ENCODE measurements around the gene RNF167. TPM values are rescaled to one million over a fixed set of nuclear protein-coding genes. Genes with fewer than 3 reads are reported as not detected.

Gene RNF167
- total RNA-seq, 2 donors from 2014 or later: 176 to 201 TPM

DNA sequence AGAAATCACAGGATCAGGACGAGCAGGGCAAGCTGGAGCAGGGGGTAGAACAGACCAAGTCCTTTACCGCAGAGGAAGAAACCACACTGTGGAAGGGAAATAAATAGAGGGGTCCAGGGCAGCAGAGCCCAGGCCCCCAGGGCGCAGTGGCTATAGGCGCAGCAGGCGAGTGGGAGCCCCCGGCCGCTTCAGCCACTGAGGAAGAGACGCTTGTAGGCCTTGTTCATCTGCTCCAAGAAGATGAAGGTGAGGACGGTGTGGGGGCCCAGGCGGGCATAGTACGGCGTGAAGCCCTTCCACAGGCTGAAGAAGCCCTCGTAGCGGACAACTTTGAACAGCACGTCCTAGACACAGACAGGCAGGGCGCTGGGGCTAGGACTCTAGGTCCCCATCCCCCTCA is 2.5 kb upstream of the RNF167 start:
- ATAC-seq (replicated peaks in 1 of 2) (no peak), DNase-seq (no peak)
- no peaks in the 10 kb centered on the region for H3K9me3 Mint-ChIP-seq
- H3K4me1 Mint-ChIP-seq (ENCODE audit: low read depth): peaks cover 38% of the 10 kb centered on the region
- peaks cover 14 to 31% of the 10 kb centered on the region in 2 donors for H3K36me3 Mint-ChIP-seq (ENCODE audit: insufficient read depth in 2 of 2)
- H3K27me3 Mint-ChIP-seq (ENCODE audit: low read depth): no peaks in the 10 kb centered on the region
- H3K4me3 Mint-ChIP-seq: peak overlapping the region in 1 of 2 donors; percentile 98
- no peak overlapping the region for H3K27ac Mint-ChIP-seq

DNA sequence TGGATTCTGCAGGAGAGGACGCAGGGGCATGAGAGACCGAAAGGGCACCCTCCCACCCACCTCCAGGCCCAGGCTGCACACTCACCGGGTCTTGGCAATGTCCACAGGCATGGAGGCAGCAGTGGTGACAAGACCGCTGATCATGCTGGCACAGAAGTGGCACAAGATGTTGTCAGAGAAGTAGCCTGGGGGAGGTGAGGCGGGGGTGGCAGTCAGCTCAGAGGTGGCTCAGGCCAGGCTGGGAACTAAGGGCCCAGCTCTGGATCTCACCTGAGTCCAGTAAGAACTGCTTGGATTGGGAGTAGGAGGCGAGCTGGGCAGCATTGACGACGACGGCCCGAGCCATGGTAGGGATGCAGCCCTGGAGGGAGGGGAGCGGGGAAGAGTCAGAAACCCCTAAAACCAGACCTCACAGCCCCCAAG is 2.0 kb upstream of the RNF167 start:
- peaks cover 43% of the 10 kb centered on the region for H3K4me1 Mint-ChIP-seq (ENCODE audit: low read depth)
- no peaks in the 10 kb centered on the region for H3K9me3 Mint-ChIP-seq
- H3K27ac Mint-ChIP-seq: peak overlapping the region; percentile 77
- H3K4me3 Mint-ChIP-seq: peak overlapping the region; percentile 93 to 98
- no peak for ATAC-seq (replicated peaks in 1 of 2)
- H3K36me3 Mint-ChIP-seq (ENCODE audit: insufficient read depth in 2 of 2): peaks cover 17 to 33% of the 10 kb centered on the region in 2 donors
- DNase-seq: no peak
- no peaks in the 10 kb centered on the region for H3K27me3 Mint-ChIP-seq (ENCODE audit: low read depth)

DNA sequence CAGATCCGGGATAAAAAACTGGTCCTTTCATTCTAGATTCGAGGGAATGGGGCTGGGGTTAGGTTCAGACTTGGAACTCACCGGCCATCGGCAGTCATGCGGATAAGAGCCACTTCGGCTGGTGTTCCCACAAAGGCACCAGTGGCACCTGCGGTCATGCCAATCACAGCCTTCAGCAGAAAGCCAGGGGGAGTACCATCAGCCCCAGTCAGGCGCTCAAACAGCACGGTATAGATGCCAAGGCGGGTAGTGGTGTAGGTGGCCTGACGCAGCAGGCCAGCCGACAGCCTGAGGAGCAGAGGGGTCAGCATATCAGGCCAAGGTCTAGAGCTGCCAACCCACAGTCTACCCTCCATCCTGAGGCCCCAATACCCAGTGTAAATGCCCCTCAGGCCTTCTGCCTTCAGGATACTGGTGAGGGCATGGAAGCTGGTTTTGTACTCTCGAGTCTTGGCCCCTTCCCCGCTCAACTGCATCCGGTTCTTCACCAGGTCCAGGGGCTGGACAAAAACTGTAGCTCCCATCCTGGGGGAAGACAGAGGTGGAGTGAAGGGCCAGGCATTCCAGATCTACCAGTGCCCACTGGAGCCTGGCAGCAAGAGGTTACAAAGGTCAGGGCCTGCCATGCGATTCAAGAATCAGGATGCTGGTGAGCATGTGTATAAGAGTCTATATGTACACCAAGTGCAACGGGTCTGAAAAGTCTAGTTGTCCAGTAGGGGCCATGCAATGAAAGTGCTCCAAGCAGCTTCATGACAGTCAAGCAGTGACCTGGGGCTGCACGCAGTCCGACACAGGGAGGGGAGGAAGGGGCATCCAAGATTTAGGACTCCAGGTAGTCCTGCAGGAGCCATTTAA is 1.2 kb upstream of the RNF167 start:
- Mint-ChIP-seq H3K4me1 (ENCODE audit: low read depth) (peaks cover 51% of the 10 kb centered on the region), H3K4me3 (peak overlapping the region; percentile 93 to 98), H3K9me3 (no peaks in the 10 kb centered on the region), H3K36me3 (ENCODE audit: insufficient read depth in 2 of 2) (peaks cover 19 to 40% of the 10 kb centered on the region in 2 donors), H3K27ac (peak overlapping the region; percentile 77), H3K27me3 (ENCODE audit: low read depth) (no peaks in the 10 kb centered on the region)
- ATAC-seq (replicated peaks in 1 of 2) (no peak), DNase-seq (no peak)

DNA sequence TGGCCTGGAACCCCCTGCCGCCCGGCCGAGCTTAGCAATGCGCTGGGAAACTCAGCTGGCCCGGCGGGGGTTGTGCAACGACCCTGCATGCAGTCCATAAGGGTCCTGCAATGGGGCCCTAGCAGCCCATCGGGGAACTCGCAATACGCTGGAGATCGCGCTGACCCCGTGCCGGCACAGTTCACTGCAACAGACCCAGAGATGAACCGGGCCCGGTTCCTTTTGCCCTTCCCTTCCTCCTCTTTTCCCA is 597 bp upstream of the RNF167 start:
- H3K27ac Mint-ChIP-seq: no peak overlapping the region
- peak in 1 of 2 donors; percentile 3 for ATAC-seq (replicated peaks in 1 of 2)
- H3K4me3 Mint-ChIP-seq: peak overlapping the region; percentile 93 to 98
- H3K9me3 Mint-ChIP-seq: no peaks in the 10 kb centered on the region
- peaks cover 51% of the 10 kb centered on the region for H3K4me1 Mint-ChIP-seq (ENCODE audit: low read depth)
- peaks cover 24 to 46% of the 10 kb centered on the region in 2 donors for H3K36me3 Mint-ChIP-seq (ENCODE audit: insufficient read depth in 2 of 2)
- no peaks in the 10 kb centered on the region for H3K27me3 Mint-ChIP-seq (ENCODE audit: low read depth)
- no peak for DNase-seq

DNA sequence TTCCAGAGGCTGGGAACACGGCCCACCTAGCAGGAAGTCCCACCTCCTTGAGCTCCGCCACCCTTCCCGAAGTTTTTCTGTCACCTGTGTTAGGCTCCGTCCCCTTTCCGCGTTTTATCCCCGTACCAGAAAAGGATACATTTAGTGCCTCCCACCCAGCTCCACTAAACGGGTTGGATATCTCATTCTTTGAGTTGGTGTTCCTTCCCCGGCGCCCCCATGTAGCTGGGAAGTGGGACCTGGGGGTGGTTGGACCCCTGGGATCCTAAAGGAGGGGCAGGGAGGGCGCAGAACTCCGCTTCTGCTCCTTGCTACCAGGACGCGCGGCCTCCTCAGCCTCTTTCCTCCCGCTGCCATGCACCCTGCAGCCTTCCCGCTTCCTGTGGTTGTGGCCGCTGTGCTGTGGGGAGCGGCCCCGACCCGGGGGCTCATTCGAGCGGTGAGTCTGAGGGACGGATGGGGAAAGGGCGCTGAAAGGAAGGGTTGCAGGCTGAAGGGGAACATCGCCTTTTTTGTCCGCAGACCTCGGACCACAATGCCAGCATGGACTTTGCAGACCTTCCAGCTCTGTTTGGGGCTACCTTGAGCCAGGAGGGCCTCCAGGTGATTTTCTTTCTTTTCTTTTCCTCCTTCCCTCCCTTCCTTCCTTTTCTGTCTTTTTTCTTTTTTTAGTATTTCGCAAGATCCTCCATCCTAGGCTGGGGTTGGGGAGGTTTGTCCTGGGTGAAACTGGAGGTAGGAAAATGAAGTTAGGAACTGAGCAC is 669 bp downstream of the RNF167 start:
- H3K36me3 Mint-ChIP-seq (ENCODE audit: insufficient read depth in 2 of 2): peaks cover 31 to 56% of the 10 kb centered on the region in 2 donors
- peak in 1 of 2 donors; percentile 5 for ATAC-seq (replicated peaks in 1 of 2)
- H3K4me1 Mint-ChIP-seq (ENCODE audit: low read depth): peaks cover 61% of the 10 kb centered on the region
- no peaks in the 10 kb centered on the region for H3K27me3 Mint-ChIP-seq (ENCODE audit: low read depth)
- H3K27ac Mint-ChIP-seq: peak overlapping the region; percentile 99
- DNase-seq: peak; percentile 60 to 69
- H3K4me3 Mint-ChIP-seq: peak overlapping the region; percentile 93 to 98
- no peaks in the 10 kb centered on the region for H3K9me3 Mint-ChIP-seq

DNA sequence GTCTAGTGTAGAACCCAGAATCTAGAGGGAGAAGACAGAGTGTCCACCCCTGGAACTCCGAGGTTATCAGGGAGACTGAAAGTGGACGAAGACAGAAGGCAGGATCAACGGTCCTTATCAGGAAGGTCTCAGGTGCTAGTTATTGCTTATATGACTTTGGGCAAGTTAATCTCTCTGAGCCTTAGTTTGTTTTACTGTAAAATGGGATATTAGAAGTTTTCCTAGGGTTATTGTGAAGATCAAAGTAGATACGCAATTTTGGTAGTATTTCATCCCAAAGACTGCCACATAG is 1.2 kb downstream of the RNF167 start:
- DNase-seq (no peak), ATAC-seq (replicated peaks in 1 of 2) (no peak)
- Mint-ChIP-seq H3K27ac (peak overlapping the region; percentile 99), H3K9me3 (no peaks in the 10 kb centered on the region), H3K4me3 (peak overlapping the region; percentile 93 to 98), H3K36me3 (ENCODE audit: insufficient read depth in 2 of 2) (peaks cover 34 to 57% of the 10 kb centered on the region in 2 donors), H3K27me3 (ENCODE audit: low read depth) (no peaks in the 10 kb centered on the region), H3K4me1 (ENCODE audit: low read depth) (peaks cover 66% of the 10 kb centered on the region)

DNA sequence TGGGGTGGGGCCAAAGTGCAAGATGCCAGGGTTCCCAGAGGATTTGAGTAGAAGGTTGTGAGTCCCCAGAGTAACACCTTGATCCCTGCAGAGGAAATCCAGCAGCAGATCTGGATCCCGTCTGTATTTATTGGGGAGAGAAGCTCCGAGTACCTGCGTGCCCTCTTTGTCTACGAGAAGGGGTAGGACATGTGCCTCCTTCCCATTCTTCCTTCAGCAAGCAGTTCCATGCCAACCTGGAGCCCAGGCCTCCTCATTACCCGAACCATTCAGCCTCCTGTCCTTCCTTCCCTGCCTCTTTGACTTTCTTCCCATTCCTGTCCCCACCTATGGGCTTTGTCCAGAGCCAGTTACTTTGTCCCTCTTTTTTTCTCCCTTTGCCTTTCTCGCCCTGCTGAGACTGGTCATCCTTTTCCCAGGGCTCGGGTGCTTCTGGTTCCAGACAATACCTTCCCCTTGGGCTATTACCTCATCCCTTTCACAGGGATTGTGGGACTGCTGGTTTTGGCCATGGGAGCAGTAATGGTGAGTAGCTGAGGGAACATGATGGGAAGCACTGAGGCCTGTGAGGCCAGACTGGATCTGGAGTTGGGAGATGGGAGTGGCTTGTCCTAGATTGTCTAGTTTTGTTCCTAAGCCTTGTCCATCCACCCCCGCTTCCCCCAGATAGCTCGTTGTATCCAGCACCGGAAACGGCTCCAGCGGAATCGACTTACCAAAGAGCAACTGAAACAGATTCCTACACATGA is 2.9 kb downstream of the RNF167 start:
- Mint-ChIP-seq H3K4me3 (peak overlapping the region; percentile 93 to 98), H3K4me1 (ENCODE audit: low read depth) (peaks cover 73% of the 10 kb centered on the region), H3K9me3 (no peaks in the 10 kb centered on the region), H3K36me3 (ENCODE audit: insufficient read depth in 2 of 2) (peaks cover 41 to 59% of the 10 kb centered on the region in 2 donors), H3K27ac (peak overlapping the region; percentile 26), H3K27me3 (ENCODE audit: low read depth) (no peaks in the 10 kb centered on the region)
- ATAC-seq (replicated peaks in 1 of 2): no peak
- no peak for DNase-seq

DNA sequence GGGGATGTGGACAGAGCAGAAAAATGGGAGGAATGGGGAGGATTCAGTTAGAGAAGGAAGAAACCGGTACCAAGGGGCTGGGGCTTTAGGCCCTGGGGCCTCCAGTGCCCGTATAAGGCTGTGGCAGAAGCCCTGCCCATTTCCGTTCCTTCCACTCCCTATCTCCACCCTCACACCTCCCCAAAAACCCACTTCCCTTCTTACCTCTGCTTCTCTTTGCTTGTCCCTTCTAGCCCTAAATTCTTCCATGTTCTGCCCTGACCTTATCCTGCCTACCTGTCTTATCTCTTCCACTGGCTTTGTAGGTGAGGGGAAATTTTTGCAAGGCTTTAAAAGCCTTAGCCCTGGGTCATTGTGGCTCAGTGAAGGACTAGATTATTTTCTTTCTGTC is 4.1 kb downstream of the RNF167 start:
- ATAC-seq (replicated peaks in 1 of 2): peak; percentile 12
- H3K4me1 Mint-ChIP-seq (ENCODE audit: low read depth): peaks cover 62% of the 10 kb centered on the region

DNA sequence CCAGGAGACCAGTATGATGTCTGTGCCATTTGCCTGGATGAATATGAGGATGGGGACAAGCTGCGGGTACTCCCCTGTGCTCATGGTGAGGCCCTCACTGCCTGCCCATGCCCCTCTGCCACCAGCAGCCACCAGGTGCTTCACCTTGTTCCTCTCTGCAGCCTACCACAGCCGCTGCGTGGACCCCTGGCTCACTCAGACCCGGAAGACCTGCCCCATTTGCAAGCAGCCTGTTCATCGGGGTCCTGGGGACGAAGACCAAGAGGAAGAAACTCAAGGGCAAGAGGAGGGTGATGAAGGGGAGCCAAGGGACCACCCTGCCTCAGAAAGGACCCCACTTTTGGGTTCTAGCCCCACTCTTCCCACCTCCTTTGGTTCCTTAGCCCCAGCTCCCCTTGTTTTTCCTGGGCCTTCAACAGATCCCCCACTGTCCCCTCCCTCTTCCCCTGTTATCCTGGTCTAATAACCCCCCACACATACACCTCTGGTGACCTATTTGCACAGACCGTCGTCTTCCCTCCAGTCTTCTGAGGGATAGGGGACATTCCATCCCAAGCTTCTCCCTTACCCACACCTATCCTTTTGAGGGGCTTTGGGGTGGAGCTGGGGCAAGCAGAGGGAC is 4.6 kb downstream of the RNF167 start:
- Mint-ChIP-seq H3K27ac (peak overlapping the region; percentile 94), H3K36me3 (ENCODE audit: insufficient read depth in 2 of 2) (peaks cover 39 to 59% of the 10 kb centered on the region in 2 donors), H3K27me3 (ENCODE audit: low read depth) (no peaks in the 10 kb centered on the region), H3K9me3 (no peaks in the 10 kb centered on the region), H3K4me1 (ENCODE audit: low read depth) (peaks cover 61% of the 10 kb centered on the region), H3K4me3 (peak overlapping the region; percentile 93 to 98)
- DNase-seq (peak; percentile 35 to 48), ATAC-seq (replicated peaks in 1 of 2) (no peak)

More for the DNA sequence above, 4.1 kb downstream of the RNF167 start:
- Mint-ChIP-seq H3K4me3 (peak overlapping the region; percentile 93 to 98), H3K36me3 (ENCODE audit: insufficient read depth in 2 of 2) (peaks cover 39 to 59% of the 10 kb centered on the region in 2 donors), H3K9me3 (no peaks in the 10 kb centered on the region), H3K27me3 (ENCODE audit: low read depth) (no peaks in the 10 kb centered on the region), H3K27ac (peak overlapping the region; percentile 94)
- peak; percentile 66 to 73 for DNase-seq

DNA sequence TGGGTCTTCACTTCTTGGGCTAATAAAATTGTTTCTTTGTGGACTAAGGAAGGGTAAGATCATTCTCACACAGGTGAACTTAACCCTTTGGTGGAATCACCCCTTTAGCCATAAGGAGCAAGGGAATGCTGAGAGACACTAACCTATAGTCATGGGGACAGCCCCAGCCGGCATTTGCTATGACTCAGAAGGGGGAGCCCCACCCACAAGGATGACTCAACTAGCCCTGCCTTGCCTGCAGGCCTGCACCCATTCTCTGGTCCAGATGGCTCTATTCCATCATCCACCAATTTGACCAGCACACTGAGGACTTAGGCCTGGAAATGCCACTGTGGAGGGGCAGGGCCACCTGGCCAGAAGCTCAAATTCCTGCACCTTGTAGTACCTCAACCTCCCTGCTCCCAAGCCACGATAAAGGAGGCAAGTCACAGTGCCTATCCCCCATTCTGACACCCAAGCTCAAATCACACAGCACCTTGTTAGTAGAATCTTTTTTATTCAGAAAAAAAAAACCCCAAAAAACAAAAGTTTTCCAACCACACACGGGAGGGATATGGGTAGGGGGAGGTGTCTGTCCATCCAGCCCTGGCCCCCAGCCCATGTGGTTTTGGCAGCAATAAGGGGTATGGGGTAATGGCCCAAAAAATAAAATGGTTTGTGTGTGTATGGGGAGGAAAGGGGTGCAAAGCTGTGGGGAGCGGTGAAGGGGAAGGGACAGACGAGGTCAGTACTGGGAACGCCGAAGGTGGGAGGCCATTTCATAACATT is 5.3 kb downstream of the RNF167 start:
- Mint-ChIP-seq H3K36me3 (ENCODE audit: insufficient read depth in 2 of 2) (peaks cover 37 to 55% of the 10 kb centered on the region in 2 donors), H3K4me3 (peak overlapping the region; percentile 93 to 98), H3K4me1 (ENCODE audit: low read depth) (peaks cover 63% of the 10 kb centered on the region), H3K9me3 (no peaks in the 10 kb centered on the region), H3K27me3 (ENCODE audit: low read depth) (no peaks in the 10 kb centered on the region), H3K27ac (peak overlapping the region; percentile 94)
- DNase-seq: peak; percentile 90 to 93
- ATAC-seq (replicated peaks in 1 of 2): peak; percentile 44 to 54

DNA sequence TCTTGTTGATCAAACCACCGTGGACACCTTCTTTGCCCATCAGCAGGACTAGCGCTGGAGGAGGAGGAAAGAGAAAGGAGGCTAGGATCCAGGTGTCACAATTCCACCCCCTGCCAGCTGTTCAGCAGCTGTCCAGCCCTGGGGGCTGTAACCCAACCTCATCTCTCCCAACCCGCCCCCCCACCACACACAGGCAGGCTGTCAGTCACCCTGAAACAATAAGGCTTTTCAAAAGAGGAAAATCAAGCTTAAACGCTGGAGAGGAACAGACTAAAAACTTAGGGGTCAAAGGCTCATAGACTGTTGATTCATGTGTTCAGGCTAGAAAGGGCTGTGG is 5.8 kb downstream of the RNF167 start:
- Mint-ChIP-seq H3K9me3 (no peaks in the 10 kb centered on the region), H3K4me1 (ENCODE audit: low read depth) (peaks cover 68% of the 10 kb centered on the region), H3K36me3 (ENCODE audit: insufficient read depth in 2 of 2) (peaks cover 35 to 51% of the 10 kb centered on the region in 2 donors), H3K27ac (peak overlapping the region; percentile 95), H3K4me3 (peak overlapping the region; percentile 93 to 98), H3K27me3 (ENCODE audit: low read depth) (no peaks in the 10 kb centered on the region)
- ATAC-seq (replicated peaks in 1 of 2): no peak
- no peak for DNase-seq

DNA sequence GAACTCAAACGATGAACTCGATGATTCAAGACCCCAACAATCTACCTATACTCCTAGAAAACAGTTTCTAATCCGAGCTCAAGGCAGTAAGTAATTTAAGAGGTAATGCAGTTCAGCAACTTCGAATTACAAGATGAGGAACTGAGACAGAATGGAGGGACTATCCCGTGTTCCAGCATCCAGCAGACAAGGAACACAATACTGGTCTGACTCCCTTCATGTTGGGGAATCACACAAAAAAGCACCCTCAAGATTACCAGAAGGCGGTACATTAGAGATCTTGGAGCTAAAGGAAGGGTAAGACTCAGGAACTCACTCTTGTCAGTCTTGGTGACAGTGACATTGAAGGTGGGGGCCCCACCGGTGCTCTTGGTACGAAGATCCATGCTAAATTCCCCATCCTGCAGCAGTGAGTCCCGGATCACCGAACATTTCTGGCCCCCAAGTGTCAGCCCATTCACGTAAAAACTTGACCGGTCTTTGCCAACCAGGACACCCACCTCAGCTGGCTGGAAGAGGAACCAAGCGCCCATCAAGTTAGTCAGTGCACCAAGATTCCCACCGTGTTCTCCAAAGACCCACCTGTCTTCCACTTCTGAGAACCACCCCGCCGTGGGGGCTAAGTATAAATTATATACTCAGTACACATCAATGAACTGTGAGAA is 6.4 kb downstream of the RNF167 start:
- H3K4me1 Mint-ChIP-seq (ENCODE audit: low read depth): peaks cover 68% of the 10 kb centered on the region
- DNase-seq: no peak
- H3K27me3 Mint-ChIP-seq (ENCODE audit: low read depth): no peaks in the 10 kb centered on the region
- peak overlapping the region; percentile 95 for H3K27ac Mint-ChIP-seq
- ATAC-seq (replicated peaks in 1 of 2): no peak
- peak overlapping the region; percentile 93 to 98 for H3K4me3 Mint-ChIP-seq
- H3K9me3 Mint-ChIP-seq: no peaks in the 10 kb centered on the region
- H3K36me3 Mint-ChIP-seq (ENCODE audit: insufficient read depth in 2 of 2): peaks cover 32 to 46% of the 10 kb centered on the region in 2 donors

Data from activated T-cell treated with anti-CD3 and anti-CD28 coated beads, Interleukin-2, amount 50 U/mL, for 72 hours (primary cell).